Cerebellar nuclear complex (tissue), 1 donor: ENCODE data around the gene GCN1.

Experiments
- DNase-seq, 2 experiments: peaks; one replicate each; lab custom pipeline; 2025; lab: John Stamatoyannopoulos, UW

GCN1 gene

GRCh38 chr12:120181991-120182631, 12.4 kb downstream of the GCN1 start:
- no peak for DNase-seq

- no peak for DNase-seq
These were observed 13.5 kb downstream of the GCN1 start for GRCh38 chr12:120180975-120181374.

- DNase-seq = no peak
These were observed 19.0 kb downstream of the GCN1 start for GRCh38 chr12:120175537-120175936.

GRCh38 chr12:120175062-120175461, 19.5 kb downstream of the GCN1 start:
- no peak for DNase-seq

GRCh38 chr12:120172053-120172452, 22.5 kb downstream of the GCN1 start:
- DNase-seq = no peak

- DNase-seq = no peak
These were observed 23.9 kb downstream of the GCN1 start for GRCh38 chr12:120170631-120171030.

GRCh38 chr12:120169946-120170345, 24.6 kb downstream of the GCN1 start:
- no peak for DNase-seq

- no peak for DNase-seq
These were observed 26.2 kb downstream of the GCN1 start for GRCh38 chr12:120168337-120168736.

- DNase-seq = no peak
These were observed 26.9 kb downstream of the GCN1 start for GRCh38 chr12:120167529-120168095.

GRCh38 chr12:120164293-120164692, 30.2 kb downstream of the GCN1 start:
- DNase-seq = peak; percentile 25 to 65

- DNase-seq = no peak
These were observed 31.8 kb downstream of the GCN1 start for GRCh38 chr12:120162763-120163162.

GRCh38 chr12:120161852-120162251, 32.7 kb downstream of the GCN1 start:
- DNase-seq = no peak

- DNase-seq = no peak
These were observed 34.8 kb downstream of the GCN1 start for GRCh38 chr12:120159509-120160237.

- peak in 1 of 2 experiments; percentile 32 for DNase-seq
These were observed 36.2 kb downstream of the GCN1 start for GRCh38 chr12:120158351-120158750.

GRCh38 chr12:120157678-120158077, 36.8 kb downstream of the GCN1 start:
- no peak for DNase-seq

- no peak for DNase-seq
These were observed 37.9 kb downstream of the GCN1 start for GRCh38 chr12:120156315-120157259.

- no peak for DNase-seq
These were observed 39.4 kb downstream of the GCN1 start for GRCh38 chr12:120155072-120155471.

GRCh38 chr12:120150919-120151525, 43.5 kb downstream of the GCN1 start:
- DNase-seq = no peak

- DNase-seq = no peak
These were observed 46.5 kb downstream of the GCN1 start for GRCh38 chr12:120148011-120148410.

GRCh38 chr12:120145164-120145563, 49.4 kb downstream of the GCN1 start:
- no peak for DNase-seq

- DNase-seq = no peak
These were observed 50.3 kb downstream of the GCN1 start for GRCh38 chr12:120144215-120144614.
